HEK293T (cell line): ENCODE results near the gene ST6GALNAC4.

ENCODE experiments used
- ARNT ChIP-seq: fragments of 450-650 bp; IDR thresholded peaks from 2 replicates; pipeline ENCODE4 v1.6.1; 2017; ENCODE audit warnings: mild to moderate bottlenecking
- BHLHE40 ChIP-seq: fragments of 450-650 bp; IDR thresholded peaks from 2 replicates; pipeline ENCODE4 v1.6.1; 2016; ENCODE audit warnings: mild to moderate bottlenecking, moderate library complexity, borderline replicate concordance
- CTBP1 ChIP-seq: fragments of 450-650 bp; IDR thresholded peaks from 2 replicates; pipeline ENCODE4 v1.6.1; 2016; ENCODE audit warnings: borderline replicate concordance
- ELF4 ChIP-seq: fragments of 450-650 bp; IDR thresholded peaks from 2 replicates; pipeline ENCODE4 v1.6.1; 2017; ENCODE audit warnings: antibody characterized with exemption
- FOXM1 ChIP-seq: fragments of 450-650 bp; IDR thresholded peaks from 2 replicates; pipeline ENCODE4 v1.6.1; 2017; ENCODE audit warnings: mild to moderate bottlenecking, borderline replicate concordance
- HDGF ChIP-seq: fragments of 450-650 bp; IDR thresholded peaks from 2 replicates; pipeline ENCODE4 v1.6.1; 2017; ENCODE audit warnings: antibody characterized with exemption, borderline replicate concordance
- LEF1 ChIP-seq: fragments of 450-650 bp; IDR thresholded peaks from 2 replicates; pipeline ENCODE4 v1.6.1; 2017; ENCODE audit warnings: mild to moderate bottlenecking, borderline replicate concordance
- NFRKB ChIP-seq: fragments of 450-650 bp; IDR thresholded peaks from 2 replicates; pipeline ENCODE4 v1.6.1; 2016; ENCODE audit warnings: mild to moderate bottlenecking, moderate library complexity
- SP1 ChIP-seq: fragments of 450-650 bp; IDR thresholded peaks from 2 replicates; pipeline ENCODE4 v1.6.1; 2017
- SUZ12 ChIP-seq: fragments of 450-650 bp; IDR thresholded peaks from 2 replicates; pipeline ENCODE4 v1.6.1; 2016; ENCODE audit warnings: mild to moderate bottlenecking
- TARDBP ChIP-seq: fragments of 450-650 bp; IDR thresholded peaks from 2 replicates; pipeline ENCODE4 v1.6.1; 2016
- ZNF384 ChIP-seq: fragments of 450-650 bp; IDR thresholded peaks from 2 replicates; pipeline ENCODE4 v1.6.1; 2016
- TF ChIP-seq, protein P1 (sequence below): fragments of 450-650 bp; IDR thresholded peaks from 2 replicates; pipeline ENCODE4 v1.6.1; 2016

DNA sequence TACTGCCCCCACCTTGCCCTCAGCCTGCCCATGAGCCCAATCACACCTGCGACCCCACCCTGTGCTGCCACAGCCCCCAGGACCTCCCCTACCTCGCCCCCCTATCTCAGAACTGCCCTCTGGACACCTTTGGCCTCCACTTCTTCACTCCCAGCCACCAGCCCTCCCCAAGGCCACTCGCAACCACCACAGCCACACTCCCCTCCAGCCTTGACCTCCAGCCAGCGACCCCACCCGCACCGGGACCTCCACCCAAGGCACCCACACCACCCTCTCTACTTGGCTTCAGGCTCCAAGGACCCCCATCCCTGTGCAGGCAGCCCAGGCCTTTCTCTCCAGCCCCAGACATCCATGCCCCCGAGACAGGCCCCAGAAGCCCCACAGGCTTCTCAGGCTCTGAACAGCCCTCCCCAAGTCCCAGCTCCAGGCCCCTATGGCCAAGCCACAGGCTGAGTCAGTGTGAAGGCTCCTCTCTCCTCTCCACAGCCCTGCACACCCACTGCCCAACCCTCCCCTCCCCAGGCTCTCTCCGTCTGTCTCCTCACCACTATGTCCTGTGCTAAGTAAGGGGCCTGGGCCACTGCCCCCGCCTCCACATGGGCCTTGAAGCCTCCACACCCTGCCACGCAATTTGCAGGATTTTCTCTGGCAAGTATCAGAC lies 41.4 kb downstream of the ST6GALNAC4 start:
- TF ChIP-seq ZNF384 (no peak), LEF1 (no peak), SP1 (no peak), HDGF (no peak), BHLHE40 (no peak), SUZ12 (no peak), TARDBP (no peak), CTBP1 (no peak), FOXM1 (no peak), NFRKB (no peak), ELF4 (no peak), ARNT (no peak)
- TF ChIP-seq, protein P1, sequence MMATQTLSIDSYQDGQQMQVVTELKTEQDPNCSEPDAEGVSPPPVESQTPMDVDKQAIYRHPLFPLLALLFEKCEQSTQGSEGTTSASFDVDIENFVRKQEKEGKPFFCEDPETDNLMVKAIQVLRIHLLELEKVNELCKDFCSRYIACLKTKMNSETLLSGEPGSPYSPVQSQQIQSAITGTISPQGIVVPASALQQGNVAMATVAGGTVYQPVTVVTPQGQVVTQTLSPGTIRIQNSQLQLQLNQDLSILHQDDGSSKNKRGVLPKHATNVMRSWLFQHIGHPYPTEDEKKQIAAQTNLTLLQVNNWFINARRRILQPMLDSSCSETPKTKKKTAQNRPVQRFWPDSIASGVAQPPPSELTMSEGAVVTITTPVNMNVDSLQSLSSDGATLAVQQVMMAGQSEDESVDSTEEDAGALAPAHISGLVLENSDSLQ, result no peak
